ENCODE results near the gene FPR3.
"Not testable (repeated sequence)": the region's sequence is repeated elsewhere in the genome, so short reads cannot be mapped to it uniquely, and the experiment has no call there.

- TF ChIP-seq, protein P1, sequence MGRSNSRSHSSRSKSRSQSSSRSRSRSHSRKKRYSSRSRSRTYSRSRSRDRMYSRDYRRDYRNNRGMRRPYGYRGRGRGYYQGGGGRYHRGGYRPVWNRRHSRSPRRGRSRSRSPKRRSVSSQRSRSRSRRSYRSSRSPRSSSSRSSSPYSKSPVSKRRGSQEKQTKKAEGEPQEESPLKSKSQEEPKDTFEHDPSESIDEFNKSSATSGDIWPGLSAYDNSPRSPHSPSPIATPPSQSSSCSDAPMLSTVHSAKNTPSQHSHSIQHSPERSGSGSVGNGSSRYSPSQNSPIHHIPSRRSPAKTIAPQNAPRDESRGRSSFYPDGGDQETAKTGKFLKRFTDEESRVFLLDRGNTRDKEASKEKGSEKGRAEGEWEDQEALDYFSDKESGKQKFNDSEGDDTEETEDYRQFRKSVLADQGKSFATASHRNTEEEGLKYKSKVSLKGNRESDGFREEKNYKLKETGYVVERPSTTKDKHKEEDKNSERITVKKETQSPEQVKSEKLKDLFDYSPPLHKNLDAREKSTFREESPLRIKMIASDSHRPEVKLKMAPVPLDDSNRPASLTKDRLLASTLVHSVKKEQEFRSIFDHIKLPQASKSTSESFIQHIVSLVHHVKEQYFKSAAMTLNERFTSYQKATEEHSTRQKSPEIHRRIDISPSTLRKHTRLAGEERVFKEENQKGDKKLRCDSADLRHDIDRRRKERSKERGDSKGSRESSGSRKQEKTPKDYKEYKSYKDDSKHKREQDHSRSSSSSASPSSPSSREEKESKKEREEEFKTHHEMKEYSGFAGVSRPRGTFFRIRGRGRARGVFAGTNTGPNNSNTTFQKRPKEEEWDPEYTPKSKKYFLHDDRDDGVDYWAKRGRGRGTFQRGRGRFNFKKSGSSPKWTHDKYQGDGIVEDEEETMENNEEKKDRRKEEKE (IDR thresholded peaks at IDR 0.05): not testable (repeated sequence)
- TF ChIP-seq, protein P2, sequence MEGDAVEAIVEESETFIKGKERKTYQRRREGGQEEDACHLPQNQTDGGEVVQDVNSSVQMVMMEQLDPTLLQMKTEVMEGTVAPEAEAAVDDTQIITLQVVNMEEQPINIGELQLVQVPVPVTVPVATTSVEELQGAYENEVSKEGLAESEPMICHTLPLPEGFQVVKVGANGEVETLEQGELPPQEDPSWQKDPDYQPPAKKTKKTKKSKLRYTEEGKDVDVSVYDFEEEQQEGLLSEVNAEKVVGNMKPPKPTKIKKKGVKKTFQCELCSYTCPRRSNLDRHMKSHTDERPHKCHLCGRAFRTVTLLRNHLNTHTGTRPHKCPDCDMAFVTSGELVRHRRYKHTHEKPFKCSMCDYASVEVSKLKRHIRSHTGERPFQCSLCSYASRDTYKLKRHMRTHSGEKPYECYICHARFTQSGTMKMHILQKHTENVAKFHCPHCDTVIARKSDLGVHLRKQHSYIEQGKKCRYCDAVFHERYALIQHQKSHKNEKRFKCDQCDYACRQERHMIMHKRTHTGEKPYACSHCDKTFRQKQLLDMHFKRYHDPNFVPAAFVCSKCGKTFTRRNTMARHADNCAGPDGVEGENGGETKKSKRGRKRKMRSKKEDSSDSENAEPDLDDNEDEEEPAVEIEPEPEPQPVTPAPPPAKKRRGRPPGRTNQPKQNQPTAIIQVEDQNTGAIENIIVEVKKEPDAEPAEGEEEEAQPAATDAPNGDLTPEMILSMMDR (IDR thresholded peaks at IDR 0.05 in 2 of 3, conservative IDR thresholded peaks at IDR 0.05 in 1 of 3; ENCODE audit: control insufficient read depth in 2 of 3, extremely low read depth in 1 of 3, insufficient read depth in 1 of 3, low read depth in 3 of 3, low read length in 3 of 3): not testable (repeated sequence)
- not testable (repeated sequence) for TF ChIP-seq POLR2A (IDR thresholded peaks at IDR 0.05; ENCODE audit: low read depth, low read length); DPF2 (IDR thresholded peaks at IDR 0.05); EP300 (IDR thresholded peaks at IDR 0.05; ENCODE audit: borderline replicate concordance in 1 of 2, control insufficient read depth in 1 of 2, low read depth in 2 of 2, low read length in 2 of 2); NFYB (IDR thresholded peaks at IDR 0.05; ENCODE audit: insufficient read depth, low read depth, low read length)
- TF ChIP-seq, protein P3, sequence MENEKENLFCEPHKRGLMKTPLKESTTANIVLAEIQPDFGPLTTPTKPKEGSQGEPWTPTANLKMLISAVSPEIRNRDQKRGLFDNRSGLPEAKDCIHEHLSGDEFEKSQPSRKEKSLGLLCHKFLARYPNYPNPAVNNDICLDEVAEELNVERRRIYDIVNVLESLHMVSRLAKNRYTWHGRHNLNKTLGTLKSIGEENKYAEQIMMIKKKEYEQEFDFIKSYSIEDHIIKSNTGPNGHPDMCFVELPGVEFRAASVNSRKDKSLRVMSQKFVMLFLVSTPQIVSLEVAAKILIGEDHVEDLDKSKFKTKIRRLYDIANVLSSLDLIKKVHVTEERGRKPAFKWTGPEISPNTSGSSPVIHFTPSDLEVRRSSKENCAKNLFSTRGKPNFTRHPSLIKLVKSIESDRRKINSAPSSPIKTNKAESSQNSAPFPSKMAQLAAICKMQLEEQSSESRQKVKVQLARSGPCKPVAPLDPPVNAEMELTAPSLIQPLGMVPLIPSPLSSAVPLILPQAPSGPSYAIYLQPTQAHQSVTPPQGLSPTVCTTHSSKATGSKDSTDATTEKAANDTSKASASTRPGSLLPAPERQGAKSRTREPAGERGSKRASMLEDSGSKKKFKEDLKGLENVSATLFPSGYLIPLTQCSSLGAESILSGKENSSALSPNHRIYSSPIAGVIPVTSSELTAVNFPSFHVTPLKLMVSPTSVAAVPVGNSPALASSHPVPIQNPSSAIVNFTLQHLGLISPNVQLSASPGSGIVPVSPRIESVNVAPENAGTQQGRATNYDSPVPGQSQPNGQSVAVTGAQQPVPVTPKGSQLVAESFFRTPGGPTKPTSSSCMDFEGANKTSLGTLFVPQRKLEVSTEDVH (IDR thresholded peaks at IDR 0.05; ENCODE audit: low read depth, partially characterized antibody): not testable (repeated sequence)
Measured at GRCh38 chr19:51805396-51805795, 10.4 kb downstream of the FPR3 start.
